GM18507 (cell line): ENCODE results near the gene B9D2.
"Not testable (repeated sequence)": the region's sequence is repeated elsewhere in the genome, so short reads cannot be mapped to it uniquely, and the experiment has no call there.

Experiments used
- DNase-seq: peaks from one replicate; pipeline ENCODE4 v3.0.0; 2011; ENCODE audit warnings: low read depth; ENCODE audit not compliant: insufficient read length; ENCODE audit errors: extremely low spot score
- FAIRE-seq: peaks from 2 replicates; lab custom pipeline; 2011; peaks lifted over from hg19 to GRCh38; lab: Jason Lieb, UNC

The B9D2 gene

DNA sequence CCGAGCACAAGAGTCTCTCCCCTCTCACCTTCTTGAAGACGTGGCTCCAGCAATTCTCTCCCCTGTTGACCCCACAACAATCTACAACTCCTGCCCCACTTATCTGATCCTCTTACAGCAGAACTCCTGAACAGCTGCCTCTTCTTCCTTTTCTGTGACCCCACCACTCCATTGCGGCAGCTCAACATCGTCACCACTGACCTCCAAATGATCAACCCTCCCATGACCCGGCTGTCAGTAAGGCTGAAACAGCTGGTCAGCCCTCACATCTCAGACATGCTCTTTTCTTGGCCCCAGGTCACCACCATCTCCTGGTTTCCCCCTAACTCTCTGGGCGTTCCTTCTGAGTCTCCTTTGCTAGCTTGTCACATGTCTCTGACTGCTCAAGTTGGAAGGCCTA, 31.4 kb upstream of the B9D2 start:
- FAIRE-seq = no peak
- no peak for DNase-seq

DNA sequence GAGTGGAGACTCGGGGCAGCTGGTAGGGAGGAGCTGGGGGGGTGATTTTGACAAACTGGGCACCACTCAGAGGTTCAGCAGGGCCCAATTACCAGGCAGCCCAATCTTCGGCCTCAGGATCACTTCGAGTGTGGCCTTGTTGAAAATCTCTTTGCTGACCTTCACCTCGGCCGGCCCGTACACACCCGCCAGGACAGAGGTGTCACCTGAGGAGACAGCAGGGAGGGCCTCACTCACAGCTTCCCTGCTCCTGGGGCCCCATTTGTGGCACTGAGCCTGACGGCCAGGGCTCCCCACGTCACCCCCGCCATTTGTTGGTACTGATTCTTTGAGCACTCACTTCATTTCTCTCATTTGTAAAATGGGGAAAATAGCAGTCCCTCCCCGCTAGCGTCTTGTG, 28.8 kb upstream of the B9D2 start:
- FAIRE-seq (no peak), DNase-seq (no peak)

GRCh38 chr19:41391618-41392017, 27.7 kb upstream of the B9D2 start:
- DNase-seq (no peak), FAIRE-seq (no peak)

- no peak for DNase-seq
- no peak for FAIRE-seq
These were observed 22.5 kb upstream of the B9D2 start for GRCh38 chr19:41386442-41386841.

- FAIRE-seq (no peak), DNase-seq (no peak)
These were observed 20.4 kb upstream of the B9D2 start for GRCh38 chr19:41384351-41384750.

- FAIRE-seq, DNase-seq: not testable (repeated sequence)
These were observed 17.6 kb upstream of the B9D2 start for GRCh38 chr19:41381536-41381935.

DNA sequence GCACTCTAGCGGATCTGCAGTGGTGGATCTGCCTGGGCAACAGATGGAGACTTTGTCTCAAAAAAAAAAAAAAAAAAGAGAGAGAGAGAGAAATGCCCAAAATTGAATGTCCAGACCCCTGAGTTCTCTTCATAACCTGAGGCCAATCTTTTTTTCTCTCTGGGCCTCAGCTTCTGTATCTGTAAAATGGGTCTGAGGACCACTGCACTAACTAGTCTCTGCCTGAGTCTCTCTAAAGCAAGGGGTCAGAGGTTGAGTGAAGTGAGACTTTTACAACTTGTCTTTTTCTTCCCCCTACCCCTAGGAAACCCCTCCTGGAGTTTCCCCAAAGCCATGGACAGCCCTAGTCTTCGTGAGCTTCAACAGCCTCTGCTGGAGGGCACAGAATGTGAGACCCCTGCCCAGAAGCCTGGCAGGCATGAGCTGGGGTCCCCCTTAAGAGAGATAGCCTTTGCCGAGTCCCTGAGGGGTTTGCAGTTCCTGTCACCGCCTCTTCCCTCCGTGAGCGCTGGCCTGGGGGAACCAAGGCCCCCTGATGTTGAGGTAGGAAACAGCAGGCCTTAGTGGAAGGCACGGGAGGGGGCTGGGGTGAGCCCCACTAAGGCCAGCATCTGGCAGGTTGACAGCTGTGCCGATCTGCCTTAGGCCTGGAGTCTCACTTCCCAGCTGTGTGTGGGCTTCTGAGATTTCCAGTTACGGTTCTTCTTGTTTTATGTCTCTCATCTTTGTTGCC, 14.2 kb upstream of the B9D2 start:
- DNase-seq (peak; percentile 14), FAIRE-seq (peak; percentile 60)

GRCh38 chr19:41376998-41377365, 13.0 kb upstream of the B9D2 start:
- DNase-seq (no peak), FAIRE-seq (no peak)

DNA sequence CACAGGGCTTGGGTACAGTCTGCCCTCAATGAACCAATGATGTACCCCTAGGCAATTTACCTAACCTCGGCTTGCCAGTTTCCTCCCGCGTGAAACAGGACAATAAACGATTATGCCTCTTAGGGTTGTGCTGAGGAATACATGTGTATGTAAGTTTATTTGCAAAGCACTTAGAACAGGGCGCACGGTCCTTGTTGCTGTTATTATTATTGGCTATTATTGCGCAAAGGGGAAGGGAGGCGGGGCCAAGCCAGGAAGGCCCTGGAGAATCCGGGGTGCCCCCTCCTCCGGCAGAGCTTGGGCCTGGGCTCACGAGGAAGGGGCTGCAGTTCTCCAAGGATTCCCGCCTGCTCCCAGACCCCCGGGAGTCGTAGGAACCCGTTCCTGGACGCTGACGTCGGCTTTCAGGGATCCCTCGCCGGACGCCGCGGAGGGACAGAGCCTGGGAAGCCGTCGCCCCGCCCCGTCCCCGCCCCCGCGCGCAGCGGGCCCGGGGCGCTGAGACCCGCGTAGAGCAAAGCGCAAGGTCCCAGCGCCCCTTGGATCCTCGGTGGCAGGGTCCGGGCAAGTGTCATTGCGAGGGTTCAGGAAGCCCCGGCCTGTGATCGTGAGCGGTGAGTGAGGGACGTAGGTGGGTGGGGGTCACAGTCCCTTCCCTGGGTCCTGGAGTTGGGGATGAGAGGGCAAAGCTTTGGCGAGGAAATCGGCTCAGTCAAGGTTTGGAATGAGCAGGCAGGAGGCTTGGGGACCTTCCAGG, 12.5 kb upstream of the B9D2 start, which contains the start of gene TMEM91:
TSS of gene TMEM91 (plus strand) at position 293 of the 757 bp plus-strand sequence. CDS start 1,777 bp downstream, outside the sequence.
- DNase-seq = no peak

DNA sequence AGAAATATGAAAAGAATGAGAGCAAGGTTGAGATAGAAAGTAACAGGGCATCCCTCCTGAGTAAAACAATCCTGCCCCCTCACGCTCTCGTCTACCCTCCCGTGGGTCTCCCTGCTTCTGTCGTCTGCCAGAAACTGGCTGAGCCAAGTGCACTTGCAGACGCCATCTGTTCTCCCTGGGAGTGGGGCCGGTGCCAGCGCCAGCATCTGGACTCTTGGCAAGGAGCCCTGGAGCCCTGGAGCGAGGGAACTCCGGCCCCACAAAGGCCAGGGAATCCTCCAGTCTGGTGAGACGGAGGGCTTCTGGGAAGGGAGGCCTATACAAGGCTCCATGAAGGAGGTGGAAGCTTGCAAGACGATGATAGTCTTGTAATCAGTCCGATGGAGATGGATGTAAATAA, 10.0 kb upstream of the B9D2 start:
- FAIRE-seq = no peak

More for the DNA sequence above, 12.5 kb upstream of the B9D2 start, which contains the start of gene TMEM91:
- FAIRE-seq = no peak

DNA sequence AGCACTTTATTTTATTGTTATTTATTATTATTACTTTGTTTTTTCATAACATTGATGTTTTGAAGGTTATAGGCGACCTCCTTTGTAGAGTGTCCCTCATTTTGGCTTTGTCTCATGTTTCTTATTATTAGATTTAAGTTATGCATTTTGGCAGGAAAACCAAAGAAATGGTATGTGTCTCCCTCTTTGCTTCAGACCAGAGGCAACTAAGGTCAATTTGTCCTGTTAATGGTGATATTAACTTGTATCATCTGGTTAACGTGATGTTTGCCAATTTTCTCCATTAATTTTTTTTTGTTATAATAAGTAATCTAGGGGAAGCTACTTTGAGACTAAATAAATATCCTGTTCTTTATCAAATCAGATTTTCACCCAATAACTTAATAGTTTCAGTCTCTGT, 8.6 kb upstream of the B9D2 start:
- FAIRE-seq = no peak
- DNase-seq = no peak

More for the DNA sequence above, 10.0 kb upstream of the B9D2 start:
- no peak for DNase-seq

DNA sequence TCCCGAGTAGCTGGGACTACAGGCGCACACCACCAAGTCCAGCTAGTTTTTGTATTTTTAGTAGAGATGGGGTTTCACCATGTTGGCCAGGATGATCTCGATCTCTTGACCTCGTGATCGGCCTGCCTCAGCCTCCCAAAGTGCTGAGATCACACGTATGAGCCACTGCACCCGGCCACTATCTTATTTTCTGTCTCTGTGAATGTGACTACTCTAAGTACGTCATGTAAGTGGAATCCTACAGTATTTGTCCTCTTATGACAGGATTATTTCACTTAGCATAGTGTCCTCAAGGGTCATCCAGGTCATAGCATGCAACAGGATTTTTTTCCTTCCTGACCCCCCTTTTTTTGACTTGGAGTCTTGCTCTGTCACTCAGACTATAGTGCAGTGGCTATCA, 7.6 kb upstream of the B9D2 start:
- FAIRE-seq = no peak

DNA sequence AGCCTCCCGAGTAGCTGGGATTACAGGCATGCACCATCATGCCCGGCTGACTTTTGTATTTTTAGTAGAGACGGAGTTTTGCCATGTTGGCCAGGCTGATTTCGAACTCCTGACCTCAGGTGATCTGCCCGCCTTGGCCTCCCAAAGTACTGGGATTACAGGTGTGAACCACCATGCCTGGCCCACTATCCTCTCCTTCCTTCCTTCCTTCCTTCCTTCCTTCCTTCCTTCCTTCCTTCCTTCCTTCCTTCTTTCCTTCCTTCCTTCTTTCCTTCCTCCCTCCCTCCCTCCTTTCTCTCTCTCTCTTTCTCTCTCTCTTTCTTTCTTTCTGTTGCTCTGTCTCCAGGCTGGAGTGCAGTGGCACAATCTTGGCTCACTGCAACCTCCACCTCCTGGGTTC, 7.2 kb upstream of the B9D2 start:
- not testable (repeated sequence) for FAIRE-seq, DNase-seq

More for the DNA sequence above, 7.6 kb upstream of the B9D2 start:
- no peak for DNase-seq

DNA sequence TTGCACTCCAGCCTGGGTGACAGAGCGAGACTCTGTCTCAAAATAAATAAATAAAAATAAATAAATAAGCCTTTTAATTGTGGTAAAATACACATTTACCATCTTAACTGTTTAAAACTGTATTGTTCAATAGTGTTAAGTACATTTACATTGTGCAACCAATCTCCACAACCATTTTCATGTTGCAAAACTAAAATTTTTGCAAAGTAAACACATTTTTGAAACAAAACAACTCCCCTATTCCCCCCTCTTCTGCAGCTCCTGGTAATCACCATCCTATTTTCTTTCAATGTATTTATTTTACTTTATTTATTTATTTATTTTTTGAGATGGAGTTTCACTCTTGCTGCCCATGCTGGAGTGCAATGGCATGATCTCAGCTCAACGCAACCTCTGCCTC, 5.8 kb upstream of the B9D2 start:
- no peak for DNase-seq
- no peak for FAIRE-seq

GRCh38 chr19:41367848-41368301, 3.9 kb upstream of the B9D2 start:
- DNase-seq (no peak), FAIRE-seq (peak; percentile 93)

- FAIRE-seq (no peak), DNase-seq (no peak)
These were observed 2.1 kb upstream of the B9D2 start for GRCh38 chr19:41366089-41366488.

DNA sequence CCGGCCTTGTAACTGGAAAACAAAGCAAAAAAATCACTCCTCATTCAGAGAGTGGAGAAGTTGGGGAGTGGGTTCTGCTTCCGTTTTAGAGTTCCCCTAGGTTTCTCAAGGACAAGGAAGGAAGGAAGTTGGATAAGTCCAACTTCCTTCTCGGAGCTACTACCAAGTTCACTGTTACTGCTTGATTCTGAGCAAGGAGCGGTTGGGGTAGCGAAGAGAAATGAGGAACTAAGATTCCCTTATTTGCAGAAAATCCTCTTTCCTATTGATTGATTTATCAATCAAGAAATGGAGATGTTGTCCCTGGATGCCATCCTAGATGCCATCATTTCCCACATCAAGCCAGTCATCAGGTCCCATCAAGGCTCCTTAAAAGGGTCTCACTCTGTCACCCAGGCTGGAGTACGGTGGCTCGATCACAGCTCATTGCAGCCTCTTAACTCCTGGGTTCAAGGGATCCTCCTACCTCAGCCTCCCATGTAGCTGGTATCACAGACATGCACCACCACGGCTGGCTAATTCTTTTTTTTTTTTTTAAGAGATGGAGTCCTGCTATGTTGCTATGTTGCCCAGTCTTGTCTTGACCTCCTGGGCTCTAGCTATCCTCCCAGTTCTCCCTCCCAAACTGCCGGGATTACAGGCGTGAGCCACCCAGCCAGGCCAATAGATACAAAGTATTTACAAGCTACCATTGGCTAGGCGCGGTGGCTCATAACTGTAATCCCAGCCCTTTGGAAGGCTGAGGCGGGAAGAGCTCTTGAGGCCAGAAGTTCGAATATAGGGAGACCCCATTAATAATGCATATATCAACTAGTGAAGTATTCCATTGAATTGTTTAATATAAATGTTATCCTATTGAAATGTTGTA, 809 bp upstream of the B9D2 start:
- DNase-seq = no peak

GRCh38 chr19:41363371-41363752, 587 bp downstream of the B9D2 start:
- DNase-seq = no peak
- no peak for FAIRE-seq

More for the DNA sequence above, 809 bp upstream of the B9D2 start:
- FAIRE-seq = peak; percentile 60

DNA sequence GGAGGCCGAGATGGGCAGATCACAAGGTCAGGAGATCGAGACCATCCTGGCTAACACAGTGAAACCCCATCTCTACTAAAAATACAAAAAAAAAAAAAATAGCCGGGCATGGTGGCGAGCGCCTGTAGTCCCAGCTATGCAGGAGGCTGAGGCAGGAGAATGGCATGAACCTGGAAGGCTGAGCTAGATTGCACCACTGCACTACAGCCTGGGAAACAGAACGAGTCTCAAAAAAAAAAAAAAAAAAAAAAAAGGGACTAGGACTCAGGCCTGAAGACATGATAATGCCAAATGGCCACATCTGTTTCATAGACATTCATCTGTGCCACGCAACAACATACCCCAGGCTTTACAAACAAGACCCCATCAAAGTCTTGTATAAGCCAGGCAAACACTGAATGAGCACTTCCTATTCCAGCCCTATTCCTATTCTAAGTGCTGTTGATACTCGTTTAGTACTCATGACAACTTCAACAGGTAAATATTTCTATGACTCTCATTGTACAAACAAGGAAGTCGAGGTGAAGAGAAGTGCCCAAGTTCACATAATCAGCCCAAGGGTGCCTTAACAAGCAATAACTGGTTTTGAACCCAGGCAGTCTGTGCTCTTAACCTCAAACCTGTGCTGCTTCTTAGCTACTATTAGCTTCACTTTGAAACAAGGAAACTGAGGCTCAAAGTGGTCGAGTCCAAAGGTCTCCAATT, 1.7 kb downstream of the B9D2 start:
- FAIRE-seq (no peak), DNase-seq (no peak)
